Breast epithelium (tissue), 3 donors: ENCODE measurements around the gene ARID5B.

Source experiments
- POLR2A ChIP-seq: fragments of 450-650 bp; IDR thresholded peaks from one replicate; pipeline ENCODE4 v1.6.1; 2016; ENCODE audit warnings: antibody characterized with exemption, mild to moderate bottlenecking, moderate library complexity
- POLR2AphosphoS5 ChIP-seq, 3 donors: sonication (generic); formaldehyde crosslinking; IDR thresholded peaks; one replicate each; pipeline ENCODE4 v1.6.1; 2017; ENCODE audit warnings: antibody characterized with exemption in 3 of 3

- TF ChIP-seq POLR2A (no peak), POLR2AphosphoS5 (IDR thresholded peaks at IDR 0.05) (no peak)
These were observed 22.8 kb upstream of the ARID5B start for GRCh38 chr10:61878740-61879068.
